MV-4-11 (cell line): Measurements from ENCODE around the gene NSFL1C.
A peak's percentile ranks its signal among the peaks of the same experiment; 100 is the strongest.

ENCODE experiments used
- DNase-seq: peaks from one replicate; lab custom pipeline; 2025; lab: John Stamatoyannopoulos, UW

NSFL1C gene

DNA sequence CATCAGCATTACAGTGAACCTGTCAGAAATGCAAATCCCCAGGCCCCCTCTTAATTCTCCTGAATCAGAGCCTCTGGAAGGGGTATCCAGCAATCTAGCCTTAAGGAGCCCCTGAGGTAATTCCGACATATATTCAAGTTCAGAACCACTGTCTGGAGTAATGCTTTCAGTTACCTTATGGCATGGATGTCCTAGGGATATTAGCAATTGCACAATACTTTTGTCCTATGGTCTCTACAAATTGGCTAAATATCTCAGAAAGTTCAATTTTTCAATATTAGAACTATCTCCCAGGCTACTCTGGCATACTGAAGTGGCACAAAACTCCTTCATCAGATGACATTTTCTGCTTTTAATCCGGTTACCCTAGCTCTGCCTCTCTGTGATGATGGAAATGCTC lies 6.4 kb downstream of the NSFL1C start:
- DNase-seq: no peak

DNA sequence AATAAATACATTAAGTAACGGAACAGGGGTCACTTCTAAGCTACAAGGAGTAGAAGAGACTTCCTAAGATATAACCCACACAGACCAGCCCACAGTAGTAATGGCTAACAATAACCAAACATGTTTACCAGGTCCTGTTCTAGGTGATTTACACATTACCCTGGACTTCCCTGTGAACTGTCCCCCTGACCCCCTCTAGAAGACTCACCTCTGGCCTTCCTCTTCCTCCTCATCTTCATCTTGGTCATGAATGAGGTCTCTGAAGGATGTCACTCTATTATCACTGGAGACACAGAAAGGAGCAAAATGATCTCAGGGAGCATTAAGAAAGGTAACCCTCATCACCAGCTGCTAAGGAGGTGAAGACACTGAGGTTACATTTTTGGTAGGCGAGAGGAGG lies 8.7 kb downstream of the NSFL1C start:
- no peak for DNase-seq

DNA sequence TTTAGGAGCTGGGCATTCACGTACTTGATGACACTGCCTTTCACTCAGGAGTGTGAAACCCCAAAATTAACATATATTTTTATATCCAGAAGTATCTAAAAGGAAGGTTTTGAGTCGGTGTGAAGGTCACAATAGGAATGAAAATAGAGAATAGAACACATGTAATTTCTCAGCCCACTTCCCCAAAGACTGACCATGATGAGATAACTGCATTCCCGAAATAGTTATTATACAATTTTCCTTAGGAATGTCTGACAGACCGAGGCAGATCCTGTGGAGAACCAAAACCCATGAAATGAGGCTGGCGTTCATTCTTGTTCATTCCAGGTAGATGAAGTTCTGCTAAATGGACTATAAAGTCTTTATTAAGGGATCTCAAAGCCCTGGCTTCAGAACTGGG lies 10.3 kb downstream of the NSFL1C start:
- no peak for DNase-seq

DNA sequence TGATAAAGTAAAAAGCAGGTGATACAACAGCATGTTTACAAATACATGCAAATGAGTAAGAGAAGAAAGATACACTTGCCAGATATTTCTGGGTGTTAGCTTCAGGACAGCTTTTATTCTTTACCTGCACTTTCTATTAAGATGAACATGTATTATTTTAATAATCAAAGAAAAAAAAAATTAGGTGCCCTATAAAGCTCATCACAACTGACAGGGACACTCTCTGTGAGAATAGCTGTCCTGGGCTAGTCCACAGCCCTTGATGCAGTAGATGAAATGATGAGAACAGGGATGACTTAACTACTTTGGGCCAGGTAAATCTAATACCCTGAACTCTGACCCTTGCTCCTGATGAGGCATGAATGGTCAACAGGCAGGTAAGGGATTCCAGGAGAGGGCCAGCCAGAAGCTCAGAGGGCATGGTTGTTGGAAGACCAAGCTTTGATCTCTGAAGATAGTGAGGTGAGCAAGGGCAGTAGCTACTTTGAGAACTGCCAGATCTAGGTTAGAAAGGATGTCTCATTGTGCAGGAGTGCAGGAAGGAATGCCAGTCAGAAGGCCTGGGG lies 15.6 kb downstream of the NSFL1C start:
- DNase-seq: no peak

DNA sequence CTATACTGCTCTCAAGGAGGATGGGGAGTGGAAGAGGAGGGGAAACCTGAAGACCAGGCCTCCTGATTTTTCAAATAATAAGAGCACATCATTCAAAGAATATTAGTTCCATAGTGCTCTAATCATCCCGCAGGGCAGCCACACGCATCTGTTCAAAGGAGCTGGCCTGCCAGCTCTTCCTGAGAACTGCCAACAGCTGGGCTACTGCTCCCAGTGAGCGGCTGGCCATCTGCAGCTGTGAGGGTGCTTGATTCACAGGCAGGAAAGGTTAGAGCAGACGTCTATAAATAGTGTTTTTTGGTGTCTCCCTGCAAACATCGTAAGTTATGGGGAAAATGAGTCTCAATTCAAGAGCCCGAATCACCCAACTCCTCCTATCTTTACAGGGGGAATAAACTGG lies 17.3 kb downstream of the NSFL1C start:
- no peak for DNase-seq

DNA sequence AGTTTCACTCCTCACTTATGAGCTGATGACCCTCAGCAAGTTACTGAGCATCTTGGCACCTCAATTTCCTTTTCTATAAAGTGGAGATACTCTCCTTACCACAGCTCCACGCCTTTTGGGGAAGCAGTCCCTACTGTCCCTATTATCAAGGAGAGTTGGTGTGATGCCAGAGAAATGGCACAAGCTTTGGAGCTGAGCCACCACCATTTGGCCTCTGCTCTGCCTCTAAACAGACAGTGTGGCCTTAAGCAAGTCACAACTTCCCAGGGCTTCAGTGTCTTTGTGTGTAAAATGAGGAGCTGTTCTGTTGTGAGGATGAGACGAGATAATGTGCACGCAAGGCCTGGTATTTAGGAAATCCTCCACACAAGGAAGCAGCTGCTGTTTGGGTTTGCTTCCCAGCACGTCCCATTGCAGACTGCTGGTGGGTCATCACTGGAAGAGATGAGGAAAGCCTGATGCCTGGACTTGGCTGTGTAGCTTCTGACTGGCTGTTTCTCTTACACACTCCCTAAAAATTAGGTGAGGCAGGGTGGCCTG lies 18.5 kb downstream of the NSFL1C start:
- no peak for DNase-seq

DNA sequence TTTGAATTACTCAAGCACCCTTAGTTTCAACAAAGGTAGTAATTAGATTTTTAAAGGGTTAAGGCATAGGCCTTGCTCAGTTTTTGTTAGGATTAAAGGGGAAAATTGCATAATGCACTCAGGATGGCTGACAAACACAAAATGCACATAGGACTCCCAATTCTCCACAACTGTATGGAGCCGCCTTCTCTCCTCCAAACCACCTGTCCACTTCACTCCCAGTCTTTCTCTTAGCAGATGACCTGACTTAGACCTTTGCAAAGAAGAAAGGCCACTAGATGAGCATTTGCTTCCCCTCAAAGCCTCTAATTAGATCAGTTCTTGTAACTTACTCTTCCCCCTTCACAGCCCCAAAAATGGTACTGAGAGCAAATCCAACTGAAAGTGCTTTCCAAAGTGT lies 20.1 kb downstream of the NSFL1C start:
- DNase-seq: no peak

DNA sequence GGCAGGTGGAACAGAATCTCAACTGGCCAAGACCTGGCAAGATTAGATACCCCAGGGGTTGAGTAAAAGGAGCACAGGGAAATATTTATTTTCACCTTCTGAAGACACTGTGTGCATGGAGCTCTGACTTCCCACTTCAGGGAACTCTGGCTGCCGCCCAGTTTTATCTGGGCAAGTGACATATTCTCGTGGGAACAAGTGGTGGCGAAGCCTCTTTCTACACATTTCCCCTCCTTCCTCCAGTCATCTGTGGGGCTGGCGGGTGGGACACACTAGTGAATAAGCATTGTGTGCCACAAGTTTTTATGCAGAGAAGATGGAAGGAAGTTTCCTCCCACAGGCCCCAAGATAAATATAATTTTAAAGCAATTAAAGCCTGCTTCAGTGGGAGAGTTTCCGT lies 23.6 kb downstream of the NSFL1C start:
- DNase-seq: no peak

DNA sequence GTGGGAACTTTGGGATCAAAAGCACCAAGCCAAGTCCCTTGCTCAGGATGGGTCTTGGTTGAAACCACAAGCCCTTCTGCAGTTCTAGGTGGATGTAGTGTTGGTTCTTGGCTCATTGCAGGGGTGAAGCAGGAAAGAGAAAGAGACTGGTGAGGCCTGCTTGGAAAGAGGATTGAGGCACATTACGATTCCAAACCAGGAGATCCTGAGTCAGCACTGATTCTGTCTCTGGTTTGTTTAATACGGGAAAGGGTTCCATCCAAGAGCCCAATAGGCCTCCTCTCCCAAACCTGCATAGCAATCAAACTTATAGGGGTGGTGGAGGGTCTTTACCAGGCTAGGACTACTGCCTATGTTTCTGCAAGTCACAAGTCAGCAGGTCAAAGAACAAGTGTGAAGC lies 24.3 kb downstream of the NSFL1C start:
- DNase-seq: no peak

DNA sequence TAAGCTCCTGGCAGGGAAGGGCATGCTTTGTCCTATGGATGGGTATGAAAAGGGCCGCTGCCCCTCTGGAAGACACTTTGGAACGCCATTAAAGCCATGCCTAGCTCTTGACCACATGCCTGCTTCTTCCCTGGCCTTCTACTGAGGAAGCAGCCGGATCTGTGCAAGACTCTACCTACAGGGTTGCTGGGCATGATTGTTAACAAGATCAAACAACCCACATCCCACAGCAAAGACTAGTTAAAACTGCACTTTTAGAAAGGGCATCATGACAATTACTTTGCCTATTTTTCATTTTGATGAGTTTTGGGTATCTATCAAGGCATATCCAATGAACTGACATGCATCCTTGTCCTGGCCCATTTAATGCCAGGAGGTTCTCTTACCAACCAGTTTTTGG lies 25.5 kb downstream of the NSFL1C start:
- no peak for DNase-seq

DNA sequence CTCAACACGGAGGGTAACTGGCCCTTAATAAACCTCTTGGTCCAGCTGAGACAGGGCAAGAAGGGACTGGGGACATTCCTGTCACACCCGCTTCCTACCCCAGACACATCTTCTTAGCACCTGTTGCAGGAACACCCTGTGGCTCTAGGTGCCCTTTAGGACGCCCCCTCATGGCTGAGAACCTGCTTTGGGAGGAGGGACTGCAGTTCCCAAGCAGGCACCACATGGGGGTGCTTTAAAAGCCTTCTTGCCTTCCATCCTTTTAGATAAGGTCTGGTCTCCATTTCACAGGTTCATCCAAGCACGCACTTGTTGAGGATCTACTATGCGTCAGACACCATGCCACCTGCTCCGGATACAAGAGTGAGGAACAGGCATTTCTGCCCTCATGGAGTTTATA lies 26.6 kb downstream of the NSFL1C start:
- DNase-seq: no peak

DNA sequence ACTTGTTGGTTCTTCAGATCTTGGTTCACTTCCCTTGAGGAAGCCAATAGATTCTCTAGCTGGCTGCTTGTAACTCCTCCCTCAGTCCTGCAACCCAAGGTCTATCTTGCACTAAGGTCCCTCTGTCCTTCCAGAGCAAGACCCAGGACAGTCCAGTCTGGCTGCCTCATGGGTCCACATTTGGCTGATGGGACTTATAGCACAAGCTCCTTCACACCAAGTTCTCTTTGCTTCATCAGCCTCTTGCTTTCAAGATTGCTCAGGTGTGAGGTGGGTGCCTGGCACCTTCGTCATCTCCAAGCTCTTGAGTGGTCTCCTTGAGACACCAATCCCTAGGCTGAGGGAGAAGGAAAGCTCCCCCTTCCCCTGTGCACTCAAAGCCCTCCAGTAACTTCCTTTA lies 28.3 kb downstream of the NSFL1C start:
- peak; percentile 37 for DNase-seq

DNA sequence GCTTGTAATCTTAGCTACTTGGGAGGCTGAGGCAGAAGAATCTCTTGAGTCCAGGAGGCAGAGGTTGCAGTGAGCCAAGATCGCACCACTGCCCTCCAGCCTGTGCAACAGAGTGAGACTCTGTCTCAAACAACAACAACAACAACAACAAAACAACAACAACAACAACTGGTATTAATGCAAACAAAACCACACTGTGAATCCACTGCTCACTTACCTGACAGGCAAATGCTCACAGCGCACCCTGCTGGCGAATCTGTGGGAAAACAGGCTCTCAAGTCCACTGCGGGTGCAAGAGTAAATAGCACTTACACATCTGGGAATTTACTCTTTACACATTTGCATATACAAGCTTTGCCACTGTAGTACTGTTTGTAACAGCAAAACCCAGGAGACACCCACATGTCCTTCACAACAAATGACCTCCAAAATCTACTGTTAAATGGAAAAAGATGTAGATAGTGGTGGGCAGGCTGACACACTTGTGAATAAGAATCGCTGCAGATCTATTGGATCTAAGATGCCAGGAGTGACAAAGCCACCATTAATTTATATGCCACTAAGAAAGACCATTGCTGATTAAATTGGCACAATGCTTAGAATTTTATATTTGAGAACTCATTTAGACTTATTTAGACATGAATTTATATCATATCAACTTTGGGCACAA lies 29.3 kb downstream of the NSFL1C start:
- peak; percentile 68 for DNase-seq

DNA sequence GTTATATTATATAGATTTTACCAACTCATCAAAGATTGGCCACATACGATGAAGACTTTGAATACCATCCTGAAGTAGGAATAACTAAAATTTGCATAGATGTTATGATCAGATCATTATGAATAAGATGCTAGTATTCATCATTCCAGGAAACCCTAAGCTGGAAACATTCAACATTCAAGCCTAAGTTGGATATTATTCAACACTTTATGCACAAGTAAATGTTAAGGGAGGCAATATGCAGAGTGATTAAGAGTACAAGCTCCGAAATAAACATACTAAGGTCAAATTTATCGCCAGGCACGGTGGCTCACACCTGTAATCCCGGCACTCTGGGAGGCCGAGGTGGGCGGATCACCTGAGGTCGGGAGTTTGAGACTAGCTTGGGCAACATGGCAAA lies 30.4 kb downstream of the NSFL1C start:
- no peak for DNase-seq

DNA sequence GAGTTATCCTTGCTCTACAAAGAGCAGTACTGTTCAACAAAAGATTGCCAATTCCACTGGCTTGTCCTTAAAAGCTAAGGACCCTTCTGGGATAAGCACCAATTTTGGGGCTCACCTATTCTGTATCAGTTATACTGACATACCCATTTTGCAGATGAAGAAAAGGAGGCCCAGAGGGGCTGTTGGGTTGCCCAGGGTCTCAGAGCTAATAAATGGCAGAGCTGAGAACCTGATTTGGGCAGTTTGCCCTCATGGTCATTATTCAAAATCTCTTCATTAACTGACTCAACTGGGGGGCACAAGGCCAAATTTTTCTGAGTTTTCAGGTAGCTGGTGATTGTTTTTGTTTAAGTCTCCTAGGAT lies 31.3 kb downstream of the NSFL1C start:
- no peak for DNase-seq

DNA sequence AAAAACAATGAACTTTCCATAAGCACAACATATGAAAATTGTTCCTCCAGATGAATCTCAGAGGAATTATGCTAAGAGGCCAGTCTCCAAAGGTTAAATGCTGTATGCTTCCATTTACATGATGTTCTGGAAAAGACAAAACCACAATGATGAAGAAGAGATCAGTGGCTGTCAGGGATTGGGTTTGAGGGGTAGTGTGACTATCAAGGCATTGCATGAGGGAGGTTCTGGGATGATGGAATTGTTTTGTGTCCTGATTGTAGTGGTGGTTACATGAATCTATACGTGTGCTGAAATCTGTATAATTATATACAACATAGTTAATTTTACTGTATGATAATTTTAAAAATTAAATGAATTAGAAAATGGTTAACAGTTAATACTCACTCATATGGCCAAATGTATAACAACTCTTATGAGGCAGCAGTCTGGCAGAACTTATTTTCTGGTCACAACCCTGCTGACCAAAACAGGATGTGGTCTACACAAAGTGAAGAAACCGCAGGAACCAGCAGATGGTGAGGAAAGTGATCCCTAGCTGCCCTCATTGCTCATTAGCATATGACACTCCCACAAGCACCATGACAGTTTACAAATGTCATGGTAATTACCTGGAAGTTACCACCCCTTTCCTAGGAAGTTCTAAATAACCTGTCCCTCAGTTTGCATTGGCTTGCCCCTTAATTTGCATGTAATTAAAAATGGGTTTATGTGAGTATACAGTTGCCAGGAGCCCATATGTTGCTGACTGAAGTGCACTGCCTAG lies 31.9 kb downstream of the NSFL1C start:
- DNase-seq: peak; percentile 96

DNA sequence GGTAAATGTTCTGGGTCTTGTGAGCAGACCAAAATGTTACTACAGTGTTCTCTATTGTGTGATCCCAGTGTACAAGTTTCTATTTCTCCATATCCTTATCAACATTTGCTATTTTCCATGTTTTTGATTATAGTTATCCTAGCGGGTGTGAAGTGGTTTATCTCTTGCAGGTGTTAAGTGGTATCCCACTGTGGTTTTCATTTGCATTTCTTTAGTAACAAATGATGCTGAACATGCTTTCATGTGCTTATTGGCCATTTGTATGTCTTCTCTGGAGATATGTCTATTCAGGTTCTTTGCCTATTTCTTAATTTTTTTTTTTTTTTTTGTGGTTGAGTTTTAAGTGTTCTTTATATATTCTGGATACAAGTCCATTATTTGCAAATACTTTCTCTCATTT lies 35.5 kb downstream of the NSFL1C start:
- no peak for DNase-seq

DNA sequence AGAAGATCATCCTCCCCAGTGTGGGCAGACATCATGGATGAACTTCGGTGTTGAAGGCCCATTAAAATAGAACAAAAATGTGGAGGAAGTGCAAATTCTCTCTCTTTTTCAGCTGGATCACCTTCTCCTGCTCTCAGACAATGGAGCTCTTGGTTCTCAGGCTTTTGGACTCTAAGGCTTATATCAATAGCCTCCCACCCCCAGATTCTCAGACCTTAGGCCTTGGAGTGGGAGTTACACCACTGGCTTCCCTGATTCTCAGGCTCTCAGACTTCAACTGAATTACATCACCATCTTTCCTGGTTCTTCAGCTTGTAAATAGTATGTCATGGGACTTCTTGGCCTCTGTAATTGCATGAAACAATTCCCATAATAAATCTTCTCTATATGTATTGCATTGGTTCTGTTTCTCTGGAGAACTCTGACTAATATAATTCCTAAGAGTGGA lies 36.6 kb downstream of the NSFL1C start:
- no peak for DNase-seq

DNA sequence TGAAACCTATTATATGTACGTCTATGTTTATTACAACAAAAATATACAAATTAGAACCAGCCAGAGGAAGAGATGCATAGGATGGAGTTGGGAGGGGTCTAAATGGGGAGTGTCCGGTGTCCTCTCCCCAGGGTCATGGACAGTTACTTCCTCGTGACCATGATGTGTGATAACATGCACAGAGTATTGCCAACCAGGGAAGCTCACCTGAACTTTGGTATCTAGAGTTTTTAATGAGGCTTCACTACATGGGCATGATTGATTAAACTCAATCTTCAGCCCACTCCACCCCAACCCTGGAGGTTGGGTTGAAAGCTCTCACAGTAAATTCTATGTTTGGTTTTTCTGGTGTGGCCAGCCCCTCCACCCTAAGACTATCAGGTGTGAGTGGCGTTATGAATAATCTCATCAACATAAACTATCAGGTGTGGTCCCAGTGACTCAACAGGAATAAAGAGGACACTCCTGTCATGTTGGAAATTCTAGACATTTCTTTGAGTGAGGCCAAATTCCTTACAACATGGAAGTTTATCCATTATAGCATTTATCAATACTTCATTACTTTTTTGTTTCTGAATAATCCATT lies 37.4 kb downstream of the NSFL1C start:
- DNase-seq: no peak

DNA sequence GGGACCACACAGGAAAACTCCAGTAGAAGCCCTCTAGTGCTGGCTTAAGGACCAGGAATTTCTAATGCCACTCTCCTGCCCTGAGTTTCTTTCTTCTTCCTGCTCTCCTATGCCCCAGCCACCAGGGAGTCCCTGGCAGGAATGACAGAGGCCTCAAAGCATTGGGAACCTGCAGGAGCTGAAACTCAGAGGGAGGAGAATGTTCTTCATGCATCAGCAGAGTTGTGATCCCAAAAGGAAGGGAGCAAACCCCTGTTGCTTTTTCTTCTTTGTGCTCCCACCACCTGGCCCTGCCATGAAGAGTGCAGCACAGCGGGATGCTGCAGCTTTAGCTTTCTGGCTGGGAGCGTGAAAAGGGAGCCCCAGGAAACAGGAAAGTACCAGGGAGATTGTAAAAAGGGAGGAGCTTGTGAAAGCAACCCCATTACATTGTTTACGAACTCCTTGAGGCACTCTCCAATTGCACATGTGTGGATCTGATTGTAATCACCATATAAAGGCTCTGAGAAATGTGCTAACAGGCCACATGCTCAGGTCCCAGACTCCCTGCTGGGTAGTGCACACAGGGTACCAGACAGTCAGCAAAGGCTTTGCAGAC lies 39.1 kb downstream of the NSFL1C start:
- no peak for DNase-seq

DNA sequence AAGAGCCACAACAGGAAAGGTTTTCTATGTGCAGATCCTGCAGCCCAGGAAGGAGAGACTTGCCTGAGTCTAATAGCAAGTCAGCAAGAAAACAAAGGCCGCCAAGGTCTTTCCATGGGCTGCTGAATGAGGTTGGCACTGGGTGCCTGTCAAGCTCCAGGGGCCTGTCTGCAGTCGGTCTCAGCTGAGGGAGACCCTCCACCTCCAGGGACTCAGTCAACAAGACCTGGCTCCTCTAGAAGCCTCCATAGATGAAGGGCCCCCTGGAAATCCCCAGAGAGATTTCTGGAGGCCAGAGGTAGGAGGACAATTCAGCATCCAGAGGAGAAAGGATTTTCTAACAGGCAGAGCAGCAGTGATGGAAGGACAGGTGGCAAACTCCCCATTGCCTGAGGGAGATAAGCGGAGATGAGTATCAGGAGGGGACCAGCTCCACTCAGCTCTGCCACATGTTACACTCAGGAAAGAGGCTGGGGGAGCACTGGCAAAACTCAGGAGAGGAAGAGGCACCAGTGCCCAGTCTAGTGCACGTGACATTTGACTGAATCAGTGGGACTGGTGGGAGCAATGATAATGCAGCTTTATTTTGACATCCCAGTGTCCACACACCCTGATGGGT lies 40.3 kb downstream of the NSFL1C start:
- no peak for DNase-seq

DNA sequence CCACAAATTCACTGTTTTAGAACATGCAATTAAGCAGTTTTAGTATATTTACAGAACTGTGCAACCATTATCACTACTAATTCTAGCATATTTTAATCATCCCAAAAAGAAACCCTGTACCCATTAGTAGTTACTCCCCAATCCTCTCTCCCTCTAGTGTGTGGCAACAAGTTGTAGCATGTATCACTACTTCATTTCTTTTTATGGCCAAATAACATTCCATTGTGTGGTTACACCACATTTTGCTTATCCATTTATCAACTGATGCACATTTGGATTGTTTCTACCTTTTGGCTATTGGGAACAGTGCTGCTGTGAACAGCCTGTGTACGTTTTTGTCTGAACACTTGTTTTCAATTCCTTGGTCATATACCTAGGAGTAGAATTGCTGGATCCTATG lies 42.3 kb downstream of the NSFL1C start:
- no peak for DNase-seq
